Gastroesophageal sphincter (tissue), 4 donors: ENCODE data around the gene DSG2. TPM values are rescaled to one million over a fixed set of nuclear protein-coding genes. Genes with fewer than 3 reads are reported as not detected.
A peak's percentile ranks its signal among the peaks of the same experiment; 100 is the strongest.

ENCODE experiments used
- ATAC-seq: fragments of 150-250 bp; one replicate; pipeline ENCODE4 v1.9.1; 2016; ENCODE audit warnings: mild to moderate bottlenecking, moderate library complexity
- H3K27ac ChIP-seq, 4 donors: fragments of 200-600 bp; sonication (generic) in 3 of 4; 1 replicate in 3 of 4; 2 replicates in 1 of 4; pipeline ENCODE4 v1.5.1; 2016 to 2019
- H3K27me3 ChIP-seq: fragments of 200-600 bp; sonication (generic); one replicate; pipeline ENCODE4 v1.5.1; 2019
- H3K36me3 ChIP-seq, 2 donors: fragments of 200-600 bp; sonication (generic); one replicate each; pipeline ENCODE4 v1.5.1; 2019; ENCODE audit warnings: control low read depth in 1 of 2
- H3K4me1 ChIP-seq, 3 donors: fragments of 200-600 bp; sonication (generic); 1 replicate in 2 of 3; 2 replicates in 1 of 3; pipeline ENCODE4 v1.5.1; 2016 to 2019; ENCODE audit warnings: control low read depth in 2 of 3
- H3K4me3 ChIP-seq, 2 donors: fragments of 200-600 bp; sonication (generic); one replicate each; pipeline ENCODE4 v1.5.1; 2019; ENCODE audit warnings: mild to moderate bottlenecking in 1 of 2, moderate library complexity in 1 of 2
- H3K9me3 ChIP-seq, 3 donors: fragments of 200-600 bp; sonication (generic); one replicate each; pipeline ENCODE4 v1.5.1; 2017 to 2019; ENCODE audit warnings: control low read depth in 2 of 3
- CTCF ChIP-seq, 4 experiments: fragments of 200-600 bp in 2 of 4; fragments of 450-650 bp in 2 of 4; sonication (generic) in 1 of 4; IDR thresholded peaks; one replicate each; pipeline ENCODE4 v1.5.1; 2017 to 2019; ENCODE audit warnings: antibody characterized with exemption in 4 of 4, mild to moderate bottlenecking in 2 of 4, moderate library complexity in 2 of 4
- EP300 ChIP-seq: sonication (generic); formaldehyde crosslinking; IDR thresholded peaks from one replicate; pipeline ENCODE4 v1.6.1; 2017; ENCODE audit warnings: antibody characterized with exemption, mild to moderate bottlenecking
- POLR2A ChIP-seq, 2 donors: fragments of 450-650 bp; IDR thresholded peaks; one replicate each; pipeline ENCODE4 v1.6.1; 2017; ENCODE audit warnings: antibody characterized with exemption in 2 of 2, mild to moderate bottlenecking in 2 of 2, moderate library complexity in 1 of 2
- POLR2AphosphoS5 ChIP-seq: sonication (generic); formaldehyde crosslinking; IDR thresholded peaks from one replicate; pipeline ENCODE4 v1.6.1; 2017; ENCODE audit warnings: antibody characterized with exemption
- WGBS, 2 donors: methylation state at CpG; one replicate each; pipeline ENCODE4 v1.1.5; 2018; ENCODE audit warnings: low coverage in 1 of 2; 5-methylcytosine and 5-hydroxymethylcytosine counted together
- total RNA-seq, 4 donors: library from RNA; depleted of rRNA; stranded (reverse); fragments of >200 nt; gene quantifications; one replicate each; pipeline ENCODE4 v1.1.0, GENCODE V29; 2016

The DSG2 gene
- total RNA-seq, 4 donors from 2014 or later: 1.4 to 11.4 (median 2.8) TPM

DNA sequence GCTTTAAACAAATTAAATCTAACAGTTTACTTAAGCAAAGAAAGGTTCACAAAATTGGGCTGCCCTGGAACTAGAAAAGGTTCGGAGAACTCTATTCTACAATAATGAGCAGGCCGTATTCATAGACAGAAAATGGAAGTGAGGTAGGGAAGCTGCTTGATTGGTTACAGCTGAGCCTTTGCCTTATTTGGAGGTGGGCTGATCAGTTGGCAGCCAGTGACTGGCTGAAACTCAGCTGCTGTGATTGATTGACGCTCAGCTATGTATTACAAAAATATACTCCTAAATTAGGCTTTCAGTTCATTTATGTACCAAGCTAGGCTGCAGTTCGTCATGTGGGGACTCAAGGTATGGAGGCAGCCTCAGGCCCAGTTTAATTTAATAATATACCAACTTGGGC lies 51.4 kb downstream of the DSG2 start:
- Histone ChIP-seq H3K9me3 (no peaks in the 10 kb centered on the region), H3K4me3 (no peak overlapping the region), H3K36me3 (no peaks in the 10 kb centered on the region), H3K27me3 (no peaks in the 10 kb centered on the region), H3K4me1 (no peaks in the 10 kb centered on the region), H3K27ac (no peak overlapping the region)
- no peak for ATAC-seq
- TF ChIP-seq EP300 (no peak), POLR2A (IDR thresholded peaks at IDR 0.05) (no peak), POLR2AphosphoS5 (no peak), CTCF (IDR thresholded peaks at IDR 0.05) (no peak)
- WGBS, 2 donors: 80 to 83% methylated on average over 2 to 4 of the region's 4 CpGs

GRCh38 chr18:31551883-31552282 lies 53.9 kb downstream of the DSG2 start:
- Histone ChIP-seq H3K9me3 (no peaks in the 10 kb centered on the region), H3K4me3 (no peak overlapping the region), H3K27ac (no peak overlapping the region), H3K36me3 (no peaks in the 10 kb centered on the region), H3K4me1 (no peaks in the 10 kb centered on the region), H3K27me3 (no peaks in the 10 kb centered on the region)
- WGBS, 2 donors: 90% methylated on average over 3 of the region's 3 CpGs; no CpG with 5 or more reads in 1 of the 2 donors
- ATAC-seq: no peak
- TF ChIP-seq EP300 (no peak), POLR2AphosphoS5 (no peak), POLR2A (IDR thresholded peaks at IDR 0.05) (no peak), CTCF (IDR thresholded peaks at IDR 0.05) (no peak)

DNA sequence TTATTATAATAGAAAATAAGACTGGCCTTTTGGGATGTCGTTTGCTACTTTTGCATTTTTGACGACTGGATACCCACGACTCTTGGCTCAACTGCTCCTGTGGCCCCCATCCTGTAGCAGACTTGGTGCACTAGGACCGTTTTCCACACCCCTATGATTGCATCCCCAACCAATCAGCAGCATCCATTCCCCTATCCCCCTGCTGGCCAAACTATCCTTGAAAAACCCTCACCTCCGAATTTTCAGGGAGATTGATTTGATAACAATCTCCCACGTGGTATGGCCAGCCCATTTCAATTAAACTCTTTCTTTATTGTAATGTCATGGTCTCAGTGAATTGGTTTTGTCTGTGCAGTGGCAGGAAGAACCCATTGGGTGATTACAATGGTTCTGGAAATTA lies 55.8 kb downstream of the DSG2 start:
- 29 to 41% methylated on average over 1 to 6 of the region's 6 CpGs for WGBS, 2 donors
- TF ChIP-seq EP300: no peak
- TF ChIP-seq POLR2A (IDR thresholded peaks at IDR 0.05): no peak
- TF ChIP-seq CTCF (IDR thresholded peaks at IDR 0.05): no peak
- TF ChIP-seq POLR2AphosphoS5: no peak
- no peaks in the 10 kb centered on the region for H3K4me1 ChIP-seq
- H3K27ac ChIP-seq: no peak overlapping the region
- no peak overlapping the region for H3K4me3 ChIP-seq
- no peaks in the 10 kb centered on the region for H3K36me3 ChIP-seq
- no peak for ATAC-seq
- H3K9me3 ChIP-seq: no peaks in the 10 kb centered on the region
- no peaks in the 10 kb centered on the region for H3K27me3 ChIP-seq

- 69 to 86% methylated on average over 3 to 4 of the region's 5 CpGs for WGBS, 2 donors
- no peak overlapping the region for H3K27ac ChIP-seq
- H3K9me3 ChIP-seq: no peaks in the 10 kb centered on the region
- no peak for ATAC-seq
- H3K4me1 ChIP-seq: no peaks in the 10 kb centered on the region
- no peak overlapping the region for H3K4me3 ChIP-seq
- H3K36me3 ChIP-seq: no peaks in the 10 kb centered on the region
- H3K27me3 ChIP-seq: no peaks in the 10 kb centered on the region
- TF ChIP-seq POLR2AphosphoS5: no peak
- TF ChIP-seq POLR2A (IDR thresholded peaks at IDR 0.05): no peak
- TF ChIP-seq CTCF (IDR thresholded peaks at IDR 0.05): no peak
- no peak for TF ChIP-seq EP300
Measured at GRCh38 chr18:31554776-31555175, 56.8 kb downstream of the DSG2 start.

DNA sequence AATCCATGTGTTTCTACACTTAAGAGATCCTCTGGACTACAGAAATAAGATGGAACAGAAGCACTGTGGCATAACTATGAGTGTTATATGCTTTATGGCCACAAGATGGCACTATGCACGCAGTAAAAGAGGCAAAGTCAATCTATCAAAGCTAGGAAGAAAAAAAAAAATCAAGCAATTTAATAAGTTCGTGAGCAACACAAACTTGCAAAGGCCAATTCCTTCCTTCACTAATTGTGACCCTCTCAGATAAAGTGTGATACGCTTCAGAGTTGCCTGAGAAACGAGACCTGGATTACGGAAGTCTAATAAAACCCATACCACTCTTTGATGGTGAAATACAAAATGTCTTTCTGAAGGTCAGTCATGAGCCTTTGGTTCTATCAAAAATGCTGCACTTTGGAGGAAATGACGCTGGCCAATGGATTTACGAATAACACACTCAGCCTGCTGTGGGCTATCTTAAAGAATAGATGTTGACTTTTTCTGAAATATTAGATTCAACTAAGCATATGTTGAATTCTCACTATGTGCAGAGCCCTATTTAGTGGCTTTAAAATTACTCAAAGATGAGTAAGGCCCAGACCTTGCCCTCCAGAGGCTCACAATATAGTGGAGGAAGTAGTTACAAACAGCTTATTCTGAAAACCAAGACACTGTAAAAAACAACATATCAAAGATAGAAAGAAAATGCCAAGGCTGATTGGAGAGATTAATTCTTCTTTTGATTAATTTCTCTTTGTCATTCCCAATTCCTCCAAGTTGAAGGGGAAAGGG lies 58.2 kb downstream of the DSG2 start:
- TF ChIP-seq CTCF (IDR thresholded peaks at IDR 0.05) (peak; percentile 66 to 86 (median 78)), POLR2AphosphoS5 (no peak)
- WGBS, 2 donors: 15 to 17% methylated on average over 7 of the region's 7 CpGs
- no peaks in the 10 kb centered on the region for H3K9me3 ChIP-seq
- H3K4me3 ChIP-seq: no peak overlapping the region
- no peaks in the 10 kb centered on the region for H3K27me3 ChIP-seq
- no peaks in the 10 kb centered on the region for H3K36me3 ChIP-seq
- no peak overlapping the region for H3K27ac ChIP-seq
- ATAC-seq: peak; percentile 36
- H3K4me1 ChIP-seq: no peaks in the 10 kb centered on the region
